GM18909 (cell line): ENCODE results near the gene RALBP1.
"Not testable (repeated sequence)": the region's sequence is repeated elsewhere in the genome, so short reads cannot be mapped to it uniquely, and the experiment has no call there.

ENCODE experiments used
- ATAC-seq: cut with Tn5 transposase; IDR thresholded peaks from one replicate; pipeline ENCODE4 v1.9.1; 2021; ENCODE audit warnings: mild to moderate bottlenecking; ENCODE audit not compliant: unreplicated experiment, poor library complexity

The RALBP1 gene

GRCh38 chr18:9453283-9453682 lies 22.0 kb upstream of the RALBP1 start:
- ATAC-seq: no peak

GRCh38 chr18:9454061-9454703 lies 21.1 kb upstream of the RALBP1 start:
- no peak for ATAC-seq

- no peak for ATAC-seq
Observed at GRCh38 chr18:9455718-9456511, 19.4 kb upstream of the RALBP1 start.

GRCh38 chr18:9466127-9466526 lies 9.2 kb upstream of the RALBP1 start:
- no peak for ATAC-seq

- no peak for ATAC-seq
Observed at GRCh38 chr18:9466846-9467245, 8.5 kb upstream of the RALBP1 start.

- no peak for ATAC-seq
Observed at GRCh38 chr18:9468998-9469397, 6.3 kb upstream of the RALBP1 start.

GRCh38 chr18:9469685-9470084 lies 5.6 kb upstream of the RALBP1 start:
- no peak for ATAC-seq

GRCh38 chr18:9474108-9474982 lies 968 bp upstream of the RALBP1 start:
- ATAC-seq: no peak

GRCh38 chr18:9475643-9476591 lies 604 bp downstream of the RALBP1 start:
- ATAC-seq: peak; percentile 38

GRCh38 chr18:9476949-9477348 lies 1.6 kb downstream of the RALBP1 start:
- ATAC-seq: not testable (repeated sequence)

- ATAC-seq: no peak
Observed at GRCh38 chr18:9477509-9477908, 2.2 kb downstream of the RALBP1 start.

- ATAC-seq: no peak
Observed at GRCh38 chr18:9478545-9478944, 3.2 kb downstream of the RALBP1 start.

- peak; percentile 72 for ATAC-seq
Observed at GRCh38 chr18:9482790-9483189, 7.5 kb downstream of the RALBP1 start.

- no peak for ATAC-seq
Observed at GRCh38 chr18:9483526-9483925, 8.2 kb downstream of the RALBP1 start.

GRCh38 chr18:9484856-9485255 lies 9.5 kb downstream of the RALBP1 start:
- not testable (repeated sequence) for ATAC-seq

- ATAC-seq: no peak
Observed at GRCh38 chr18:9488538-9488937, 13.2 kb downstream of the RALBP1 start.

GRCh38 chr18:9494778-9495331 lies 19.5 kb downstream of the RALBP1 start:
- peak; percentile 97 for ATAC-seq

GRCh38 chr18:9495465-9495864 lies 20.2 kb downstream of the RALBP1 start:
- ATAC-seq: no peak

GRCh38 chr18:9495916-9496705 lies 20.8 kb downstream of the RALBP1 start:
- ATAC-seq: no peak
